Uterus (tissue), 2 donors: ENCODE data around the gene GTF2F1.

Source experiments
- POLR2A ChIP-seq, 2 donors: fragments of 450-650 bp; IDR thresholded peaks; one replicate each; pipeline ENCODE4 v1.6.1; 2016; ENCODE audit warnings: antibody characterized with exemption in 2 of 2, mild to moderate bottlenecking in 1 of 2, moderate library complexity in 1 of 2
- TF ChIP-seq, protein P1 (sequence below), 4 experiments: fragments of 200-600 bp in 2 of 4; fragments of 450-650 bp in 2 of 4; sonication (generic) in 2 of 4; IDR thresholded peaks; one replicate each; pipeline ENCODE4 v1.5.1; 2016 to 2019; ENCODE audit warnings: antibody characterized with exemption in 4 of 4, mild to moderate bottlenecking in 2 of 4, moderate library complexity in 1 of 4

- TF ChIP-seq POLR2A (IDR thresholded peaks at IDR 0.05), result no peak
- TF ChIP-seq, protein P1, sequence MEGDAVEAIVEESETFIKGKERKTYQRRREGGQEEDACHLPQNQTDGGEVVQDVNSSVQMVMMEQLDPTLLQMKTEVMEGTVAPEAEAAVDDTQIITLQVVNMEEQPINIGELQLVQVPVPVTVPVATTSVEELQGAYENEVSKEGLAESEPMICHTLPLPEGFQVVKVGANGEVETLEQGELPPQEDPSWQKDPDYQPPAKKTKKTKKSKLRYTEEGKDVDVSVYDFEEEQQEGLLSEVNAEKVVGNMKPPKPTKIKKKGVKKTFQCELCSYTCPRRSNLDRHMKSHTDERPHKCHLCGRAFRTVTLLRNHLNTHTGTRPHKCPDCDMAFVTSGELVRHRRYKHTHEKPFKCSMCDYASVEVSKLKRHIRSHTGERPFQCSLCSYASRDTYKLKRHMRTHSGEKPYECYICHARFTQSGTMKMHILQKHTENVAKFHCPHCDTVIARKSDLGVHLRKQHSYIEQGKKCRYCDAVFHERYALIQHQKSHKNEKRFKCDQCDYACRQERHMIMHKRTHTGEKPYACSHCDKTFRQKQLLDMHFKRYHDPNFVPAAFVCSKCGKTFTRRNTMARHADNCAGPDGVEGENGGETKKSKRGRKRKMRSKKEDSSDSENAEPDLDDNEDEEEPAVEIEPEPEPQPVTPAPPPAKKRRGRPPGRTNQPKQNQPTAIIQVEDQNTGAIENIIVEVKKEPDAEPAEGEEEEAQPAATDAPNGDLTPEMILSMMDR (IDR thresholded peaks at IDR 0.05), result no peak
Observed at GRCh38 chr19:6357174-6357573, 35.8 kb downstream of the GTF2F1 start.
